Adrenal gland (tissue), 12 donors: Measurements from ENCODE around the gene KRTAP4-11. TPM values are rescaled to one million over a fixed set of nuclear protein-coding genes. Genes with fewer than 3 reads are reported as not detected.
"Not testable (repeated sequence)": the region's sequence is repeated elsewhere in the genome, so short reads cannot be mapped to it uniquely, and the experiment has no call there.

ENCODE experiments used
- DNase-seq, 7 donors: peaks; one replicate each; pipeline ENCODE4 v3.0.0-alpha.2; 2019 to 2020
- H3K27ac ChIP-seq, 5 donors: fragments of 200-600 bp; sonication (generic) in 4 of 5; 1 replicate in 3 of 5; 2 replicates in 2 of 5; pipeline versions ENCODE4 v1.5.1 to v1.8.0; 2016 to 2020; ENCODE audit warnings: mild to moderate bottlenecking in 1 of 5
- H3K27me3 ChIP-seq: fragments of 200-600 bp; 2 replicates; pipeline ENCODE4 v1.8.0; 2021
- H3K36me3 ChIP-seq, 2 donors: fragments of 200-600 bp; replicated peaks in 1 of 2; 1 replicate in 1 of 2; 2 replicates in 1 of 2; pipeline versions ENCODE4 v1.5.1 to v1.8.0; 2018 to 2022
- H3K4me1 ChIP-seq, 2 donors: fragments of 200-600 bp; replicated peaks in 1 of 2; 1 replicate in 1 of 2; 2 replicates in 1 of 2; pipeline versions ENCODE4 v1.5.1 to v1.8.0; 2018 to 2021
- H3K4me3 ChIP-seq, 4 donors: fragments of 200-600 bp; sonication (generic) in 3 of 4; one replicate each; pipeline ENCODE4 v1.5.1; 2016 to 2018
- H3K9me3 ChIP-seq, 3 donors: fragments of 200-600 bp; sonication (generic) in 1 of 3; replicated peaks in 1 of 3; 1 replicate in 2 of 3; 2 replicates in 1 of 3; pipeline versions ENCODE4 v1.5.1 to v1.8.0; 2016 to 2021
- POLR2A ChIP-seq, 2 donors: fragments of 450-650 bp; IDR thresholded peaks; one replicate each; pipeline ENCODE4 v1.6.1; 2017; ENCODE audit warnings: antibody characterized with exemption in 2 of 2, mild to moderate bottlenecking in 2 of 2, moderate library complexity in 1 of 2
- WGBS, 4 donors: extraction: QIAGEN DNeasy Blood & Tissue Kit in 2 of 4; methylation state at CpG; one replicate each; pipeline versions ENCODE4 v1.1.5 to v1.1.7; 2013 to 2017; 5-methylcytosine and 5-hydroxymethylcytosine counted together
- intact Hi-C, 2 donors: fragments of 100-400 bp; cut with DNase I; formaldehyde crosslinking; loops; one replicate each; pipeline versions ENCODE4 v1.14.1 to v1.15.0; 2022 to 2023
- polyA plus RNA-seq, 3 donors: library from polyadenylated mRNA; stranded (reverse); fragments of 200-250 nt in 2 of 3; fragments of 350-450 nt in 1 of 3; fragmentation: Illumina TruSeq in 1 of 3; extraction: RNeasy Lipid Tissue Mini Kit (QIAGEN cat#74804) in 1 of 3; gene quantifications; one replicate each; pipeline ENCODE4 v1.2.3, GENCODE V29; 2013 to 2014
- total RNA-seq, 9 donors: library from RNA; depleted of rRNA in 4 of 9; stranded (reverse); fragments of >200 nt in 4 of 9; fragments of 120-200 nt in 1 of 9; fragmentation: NEBNext Ultra II Directional in 1 of 9; extraction: Animal tissue kit (Norgen Biotek cat#: 25700) in 1 of 9; gene quantifications; one replicate each; pipeline versions ENCODE4 v1.1.0 to v1.2.4, GENCODE V29; 2013 to 2023
- TF ChIP-seq, protein P1 (sequence below), 6 experiments: fragments of 450-650 bp in 4 of 6; fragments of 200-600 bp in 2 of 6; sonication (generic) in 1 of 6; IDR thresholded peaks; 1 replicate in 5 of 6; 2 replicates in 1 of 6; pipeline versions ENCODE4 v1.5.1 to v1.8.0; 2016 to 2021; ENCODE audit warnings: antibody characterized with exemption in 6 of 6, mild to moderate bottlenecking in 2 of 6, moderate library complexity in 1 of 6
- donor health status: healthy with polysubstance abuse.
- donor health status: Bipolar disorder and iron deficiency.
- donor health status: DM: yes; HTN: yes; CAD: no.
- donor health status: DM: no; HTN: no; CAD: no.
- donor health status: DM: no; HTN: no; CAD: no.
- donor health status: DM: yes; HTN: yes; CAD: no.

Gene KRTAP4-11
- total and polyA plus RNA-seq, 12 donors = not detected

DNA sequence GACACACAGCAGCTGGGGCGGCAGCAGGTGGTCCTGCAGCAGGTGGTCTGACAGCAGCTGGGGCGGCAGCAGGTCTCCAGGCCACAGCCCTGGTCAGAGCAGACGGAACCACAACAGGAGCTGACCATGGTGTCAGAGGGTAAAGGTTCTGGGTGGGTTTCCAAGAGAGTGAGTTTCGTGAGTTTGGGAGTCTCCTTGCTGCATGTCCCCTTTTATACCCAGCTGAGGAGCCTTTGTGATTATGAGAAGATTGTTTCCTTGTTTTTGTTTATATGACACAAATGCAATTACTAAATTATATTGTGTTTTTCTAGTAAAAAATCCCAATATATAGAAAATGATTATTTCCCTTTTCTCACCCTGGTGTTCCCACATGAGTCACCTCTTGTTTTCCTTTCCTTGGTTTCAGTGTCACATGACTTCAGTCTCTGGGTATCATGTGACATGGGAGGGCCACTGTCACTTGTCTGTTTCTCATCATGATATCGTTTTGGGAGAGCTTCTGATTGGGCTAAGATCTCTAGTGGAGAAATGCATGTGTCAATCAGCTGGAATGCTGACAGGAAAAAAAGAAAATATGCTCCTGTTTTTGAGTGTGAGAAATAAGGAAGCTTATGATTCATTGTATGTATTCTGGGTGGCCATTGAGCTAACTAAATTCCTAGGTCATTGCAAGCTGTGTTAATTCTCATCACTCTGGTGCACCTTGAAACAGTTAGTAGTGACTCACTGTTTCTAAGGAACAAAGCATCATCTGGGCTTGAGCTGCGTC, 22.4 kb upstream of the KRTAP4-11 start, which contains the start of gene KRTAP4-6:
Gene KRTAP4-6 (minus strand): TSS at position 185 of the 772 bp plus-strand sequence. CDS start 57 bp downstream, at position 128.
- Histone ChIP-seq H3K4me1 (no peaks in the 10 kb centered on the region), H3K4me3 (no peak within 1 kb of the TSS), H3K27ac (no peak within 1 kb of the TSS), H3K9me3 (peaks cover 0 to 4% (median 0%) of the 10 kb centered on the region in 3 donors), H3K27me3 (no peaks in the 10 kb centered on the region), H3K36me3 (no peaks in the 10 kb centered on the region)
- WGBS, 4 donors = 74 to 84% (median 80%) methylated on average over 5 to 6 of the region's 6 CpGs
- intact Hi-C loops = no loop called here
- no peak for TF ChIP-seq POLR2A (IDR thresholded peaks at IDR 0.05)
- TF ChIP-seq, protein P1, sequence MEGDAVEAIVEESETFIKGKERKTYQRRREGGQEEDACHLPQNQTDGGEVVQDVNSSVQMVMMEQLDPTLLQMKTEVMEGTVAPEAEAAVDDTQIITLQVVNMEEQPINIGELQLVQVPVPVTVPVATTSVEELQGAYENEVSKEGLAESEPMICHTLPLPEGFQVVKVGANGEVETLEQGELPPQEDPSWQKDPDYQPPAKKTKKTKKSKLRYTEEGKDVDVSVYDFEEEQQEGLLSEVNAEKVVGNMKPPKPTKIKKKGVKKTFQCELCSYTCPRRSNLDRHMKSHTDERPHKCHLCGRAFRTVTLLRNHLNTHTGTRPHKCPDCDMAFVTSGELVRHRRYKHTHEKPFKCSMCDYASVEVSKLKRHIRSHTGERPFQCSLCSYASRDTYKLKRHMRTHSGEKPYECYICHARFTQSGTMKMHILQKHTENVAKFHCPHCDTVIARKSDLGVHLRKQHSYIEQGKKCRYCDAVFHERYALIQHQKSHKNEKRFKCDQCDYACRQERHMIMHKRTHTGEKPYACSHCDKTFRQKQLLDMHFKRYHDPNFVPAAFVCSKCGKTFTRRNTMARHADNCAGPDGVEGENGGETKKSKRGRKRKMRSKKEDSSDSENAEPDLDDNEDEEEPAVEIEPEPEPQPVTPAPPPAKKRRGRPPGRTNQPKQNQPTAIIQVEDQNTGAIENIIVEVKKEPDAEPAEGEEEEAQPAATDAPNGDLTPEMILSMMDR (IDR thresholded peaks at IDR 0.05) = no peak
- no peak for DNase-seq

DNA sequence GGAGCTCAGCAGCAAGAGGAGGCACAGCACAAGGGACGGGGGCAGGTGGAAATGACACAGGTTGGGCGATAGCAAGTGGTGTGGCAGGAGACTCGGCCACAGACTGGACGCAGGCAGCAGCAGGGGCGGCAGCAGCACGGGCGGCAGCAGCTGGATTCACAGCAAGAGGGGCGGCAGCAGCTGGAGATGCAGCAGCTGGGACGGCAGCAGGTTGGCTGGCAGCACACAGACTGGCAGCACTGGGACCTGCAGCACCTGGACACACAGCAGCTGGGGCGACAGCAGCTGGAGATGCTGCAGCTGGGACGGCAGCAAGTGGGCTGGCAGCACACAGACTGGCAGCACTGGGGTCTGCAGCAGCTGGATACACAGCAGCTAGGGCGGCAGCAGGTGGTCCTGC, 21.7 kb upstream of the KRTAP4-11 start:
- 76 to 83% (median 82%) methylated on average over 11 to 12 of the region's 12 CpGs for WGBS, 4 donors

GRCh38 chr17:41133880-41134735, 15.9 kb upstream of the KRTAP4-11 start:
- no peaks in the 10 kb centered on the region for H3K9me3 ChIP-seq
- DNase-seq = no peak
- no peak overlapping the region for H3K27ac ChIP-seq
- H3K4me1 ChIP-seq = no peaks in the 10 kb centered on the region
- 52 to 70% (median 58%) methylated on average over 2 of the region's 2 CpGs for WGBS, 4 donors
- intact Hi-C loops = no loop called here
- H3K4me3 ChIP-seq = no peak overlapping the region
- no peak for TF ChIP-seq POLR2A (IDR thresholded peaks at IDR 0.05)
- TF ChIP-seq, protein P1 (IDR thresholded peaks at IDR 0.05) = no peak
- no peaks in the 10 kb centered on the region for H3K27me3 ChIP-seq
- H3K36me3 ChIP-seq = no peaks in the 10 kb centered on the region

More for the DNA sequence above, 21.7 kb upstream of the KRTAP4-11 start:
- H3K4me1 ChIP-seq, H3K9me3 ChIP-seq, DNase-seq, H3K36me3 ChIP-seq, intact Hi-C loops, H3K4me3 ChIP-seq, H3K27me3 ChIP-seq, H3K27ac ChIP-seq: not testable (repeated sequence)

DNA sequence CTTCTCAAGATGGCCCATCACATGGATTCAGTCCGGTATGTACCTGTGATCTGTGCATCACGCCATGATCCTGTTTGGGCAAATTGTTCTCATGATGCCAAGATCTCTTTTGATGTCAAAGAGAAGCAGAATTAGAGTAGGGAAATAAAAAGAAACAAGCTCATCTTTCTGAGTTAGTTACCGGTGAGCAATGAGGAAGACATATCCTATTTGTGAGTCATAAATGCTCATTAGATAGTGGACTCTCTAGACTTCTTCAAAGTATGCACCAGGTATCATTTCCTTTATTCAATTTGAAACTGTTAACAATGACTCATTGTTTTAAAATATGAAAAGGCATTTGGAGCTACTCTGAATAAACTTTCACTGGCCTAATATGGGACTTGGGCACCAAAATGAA, 13.8 kb upstream of the KRTAP4-11 start:
- no peaks in the 10 kb centered on the region for H3K9me3 ChIP-seq
- H3K36me3 ChIP-seq = no peaks in the 10 kb centered on the region
- TF ChIP-seq, protein P1 (IDR thresholded peaks at IDR 0.05) = no peak
- no peak for TF ChIP-seq POLR2A (IDR thresholded peaks at IDR 0.05)
- intact Hi-C loops = no loop called here
- H3K4me3 ChIP-seq = no peak overlapping the region
- H3K27ac ChIP-seq = no peak overlapping the region
- DNase-seq = no peak
- no peaks in the 10 kb centered on the region for H3K27me3 ChIP-seq
- WGBS, 4 donors = 79 to 88% (median 85%) methylated on average over 3 of the region's 3 CpGs
- H3K4me1 ChIP-seq = no peaks in the 10 kb centered on the region
